BE2C (cell line): ENCODE measurements around the gene MGLL.

Source experiments
- DNase-seq: peaks from one replicate; pipeline ENCODE4 v3.0.0-alpha.2; 2020
- H3K27me3 ChIP-seq: fragments of 250-450 bp; sonication (Bioruptor Pico); 2 replicates; pipeline ENCODE4 v1.5.1; 2020; ENCODE audit warnings: mild to moderate bottlenecking
- H3K36me3 ChIP-seq: fragments of 250-450 bp; sonication (Bioruptor Pico); 2 replicates; pipeline ENCODE4 v1.5.1; 2020; ENCODE audit warnings: mild to moderate bottlenecking
- H3K4me1 ChIP-seq: fragments of 250-450 bp; sonication (Bioruptor Pico); 2 replicates; pipeline ENCODE4 v1.5.1; 2020
- H3K4me3 ChIP-seq: 2 replicates; pipeline ENCODE4 v1.5.1; 2011; ENCODE audit warnings: low read depth, low read length
- H3K9me3 ChIP-seq: fragments of 250-450 bp; sonication (Bioruptor Pico); 2 replicates; pipeline ENCODE4 v1.5.1; 2020
- TF ChIP-seq, protein P1 (sequence below): IDR thresholded peaks from 2 replicates; pipeline ENCODE4 v1.5.1; 2012; ENCODE audit warnings: mild to moderate bottlenecking, low read depth, low read length

Gene MGLL

DNA sequence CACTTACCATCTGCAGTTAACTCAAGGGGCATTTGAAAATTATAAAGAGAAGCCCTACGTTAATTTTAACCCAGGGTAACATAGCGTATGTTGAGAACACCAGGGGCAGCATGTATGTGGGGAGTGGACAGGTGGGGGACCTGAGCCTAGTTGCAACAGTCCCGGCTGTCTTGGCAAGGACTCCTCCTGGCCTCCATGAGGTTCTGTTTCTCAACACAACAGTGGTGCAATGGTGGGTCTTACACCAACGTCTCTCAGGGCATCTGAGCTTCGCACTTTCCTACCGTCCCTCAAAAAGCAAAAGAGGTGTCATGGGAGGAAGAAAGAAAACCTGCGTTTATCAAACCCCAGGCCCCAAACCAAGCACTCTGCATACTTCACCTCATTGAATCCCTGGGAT lies 50.6 kb downstream of the MGLL start:
- H3K27me3 ChIP-seq, result no peaks in the 10 kb centered on the region
- H3K4me3 ChIP-seq, result no peak overlapping the region
- H3K36me3 ChIP-seq, result no peaks in the 10 kb centered on the region
- H3K4me1 ChIP-seq, result peaks cover 15% of the 10 kb centered on the region
- no peak for DNase-seq
- TF ChIP-seq, protein P1, sequence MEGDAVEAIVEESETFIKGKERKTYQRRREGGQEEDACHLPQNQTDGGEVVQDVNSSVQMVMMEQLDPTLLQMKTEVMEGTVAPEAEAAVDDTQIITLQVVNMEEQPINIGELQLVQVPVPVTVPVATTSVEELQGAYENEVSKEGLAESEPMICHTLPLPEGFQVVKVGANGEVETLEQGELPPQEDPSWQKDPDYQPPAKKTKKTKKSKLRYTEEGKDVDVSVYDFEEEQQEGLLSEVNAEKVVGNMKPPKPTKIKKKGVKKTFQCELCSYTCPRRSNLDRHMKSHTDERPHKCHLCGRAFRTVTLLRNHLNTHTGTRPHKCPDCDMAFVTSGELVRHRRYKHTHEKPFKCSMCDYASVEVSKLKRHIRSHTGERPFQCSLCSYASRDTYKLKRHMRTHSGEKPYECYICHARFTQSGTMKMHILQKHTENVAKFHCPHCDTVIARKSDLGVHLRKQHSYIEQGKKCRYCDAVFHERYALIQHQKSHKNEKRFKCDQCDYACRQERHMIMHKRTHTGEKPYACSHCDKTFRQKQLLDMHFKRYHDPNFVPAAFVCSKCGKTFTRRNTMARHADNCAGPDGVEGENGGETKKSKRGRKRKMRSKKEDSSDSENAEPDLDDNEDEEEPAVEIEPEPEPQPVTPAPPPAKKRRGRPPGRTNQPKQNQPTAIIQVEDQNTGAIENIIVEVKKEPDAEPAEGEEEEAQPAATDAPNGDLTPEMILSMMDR, result no peak
- H3K9me3 ChIP-seq, result peaks cover 4% of the 10 kb centered on the region; the same call in 1 of the 2 replicates

GRCh38 chr3:127770671-127771355 lies 51.5 kb downstream of the MGLL start:
- TF ChIP-seq, protein P1, result no peak
- H3K4me1 ChIP-seq, result peaks cover 13% of the 10 kb centered on the region
- no peaks in the 10 kb centered on the region for H3K27me3 ChIP-seq
- no peaks in the 10 kb centered on the region for H3K9me3 ChIP-seq
- H3K36me3 ChIP-seq, result no peaks in the 10 kb centered on the region
- no peak for DNase-seq
- no peak overlapping the region for H3K4me3 ChIP-seq

DNA sequence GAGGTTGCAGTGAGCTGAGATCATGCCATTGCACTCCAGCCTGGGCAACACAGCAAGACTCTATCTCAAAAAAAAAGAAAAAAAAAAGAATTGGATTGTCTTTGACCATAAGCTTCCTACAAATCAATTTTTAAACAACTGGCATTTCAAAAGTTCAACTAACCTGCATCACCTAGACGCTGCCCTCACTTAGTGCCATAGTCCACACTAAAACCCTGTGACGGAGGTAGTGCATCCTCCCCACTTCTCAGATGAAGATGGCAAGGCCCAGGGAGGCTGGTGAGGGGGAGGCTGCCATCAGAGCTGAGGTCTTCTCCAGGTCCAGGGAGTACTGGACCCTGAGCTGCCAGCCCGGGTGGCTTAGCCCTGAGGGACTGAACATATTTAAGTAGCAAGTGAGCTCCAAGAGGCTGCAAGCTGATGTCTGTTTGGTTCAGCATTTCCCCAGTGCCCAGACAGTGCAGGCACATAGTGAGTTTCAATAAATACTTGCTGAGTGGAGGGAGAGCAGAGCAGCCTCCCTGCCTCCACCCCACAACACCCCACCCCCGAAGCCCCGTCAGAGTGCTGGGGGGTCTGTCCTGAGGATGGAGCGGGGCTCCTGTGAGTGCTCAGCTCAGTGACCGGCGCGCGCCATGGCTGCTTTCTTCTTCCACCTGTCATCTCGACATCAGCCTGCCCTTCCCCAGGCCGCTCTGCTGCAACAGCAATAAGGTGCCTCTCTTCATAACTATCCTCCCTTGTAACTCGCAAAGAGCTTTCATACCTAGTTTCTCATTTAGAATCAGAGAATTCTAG lies 52.8 kb downstream of the MGLL start:
- TF ChIP-seq, protein P1, result no peak
- peaks cover under 1% of the 10 kb centered on the region for H3K4me1 ChIP-seq
- no peaks in the 10 kb centered on the region for H3K36me3 ChIP-seq
- H3K9me3 ChIP-seq, result no peaks in the 10 kb centered on the region
- H3K4me3 ChIP-seq, result no peak overlapping the region
- no peak for DNase-seq
- no peaks in the 10 kb centered on the region for H3K27me3 ChIP-seq

DNA sequence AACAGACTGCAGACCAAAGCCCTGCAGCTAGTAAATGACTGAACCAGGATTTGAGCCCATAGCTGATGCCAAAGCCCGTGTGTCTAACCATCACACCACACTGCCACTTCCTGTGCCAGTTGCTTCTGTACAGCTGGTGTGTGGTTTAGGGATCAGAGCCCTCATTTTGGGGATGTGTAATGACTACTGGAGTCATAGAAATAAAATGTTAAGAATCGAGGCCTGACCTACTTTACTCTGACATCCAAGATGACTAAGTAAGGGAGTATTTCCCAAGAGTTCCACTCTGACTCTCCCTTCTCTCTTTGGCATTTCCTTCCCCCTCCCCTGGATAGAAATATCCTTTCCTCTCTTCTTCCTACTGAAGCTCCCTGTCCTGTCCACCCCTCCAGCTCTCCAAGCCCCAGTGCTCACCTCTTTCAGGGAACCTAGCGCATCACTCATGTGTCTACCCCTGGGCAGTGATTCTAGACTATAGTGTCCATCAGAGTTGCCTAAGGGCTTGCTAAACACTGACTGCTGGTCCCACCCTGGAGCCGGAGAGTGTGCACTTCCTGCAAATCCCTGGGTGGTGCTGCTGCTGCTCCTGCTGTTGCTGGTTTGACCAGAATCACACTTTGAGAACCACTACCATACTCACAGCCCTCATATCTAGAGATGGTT lies 53.8 kb downstream of the MGLL start:
- Histone ChIP-seq H3K27me3 (no peaks in the 10 kb centered on the region), H3K36me3 (no peaks in the 10 kb centered on the region), H3K4me3 (no peak overlapping the region), H3K9me3 (no peaks in the 10 kb centered on the region), H3K4me1 (no peaks in the 10 kb centered on the region)
- no peak for DNase-seq
- TF ChIP-seq, protein P1, result no peak

- no peak overlapping the region for H3K4me3 ChIP-seq
- TF ChIP-seq, protein P1, result no peak
- no peak for DNase-seq
- H3K9me3 ChIP-seq, result no peaks in the 10 kb centered on the region
- H3K27me3 ChIP-seq, result no peaks in the 10 kb centered on the region
- H3K4me1 ChIP-seq, result no peaks in the 10 kb centered on the region
- no peaks in the 10 kb centered on the region for H3K36me3 ChIP-seq
These were observed 55.2 kb downstream of the MGLL start for GRCh38 chr3:127767126-127767525.
